IPS-18a (cell line): ENCODE measurements around the gene OR51E2.

ENCODE experiments used
- H3K27ac ChIP-seq: one replicate; pipeline ENCODE4 v1.5.1; 2013; ENCODE audit warnings: low read length
- H3K27me3 ChIP-seq: one replicate; pipeline ENCODE4 v1.6.1; 2013; ENCODE audit warnings: mild to moderate bottlenecking, low read length; ENCODE audit not compliant: control insufficient read depth, insufficient read depth
- H3K36me3 ChIP-seq: one replicate; pipeline ENCODE4 v1.6.1; 2013; ENCODE audit warnings: low read depth, low read length; ENCODE audit not compliant: control insufficient read depth
- H3K4me1 ChIP-seq: one replicate; pipeline ENCODE4 v1.6.1; 2013; ENCODE audit warnings: low read depth, low read length; ENCODE audit not compliant: control insufficient read depth
- H3K4me3 ChIP-seq: one replicate; pipeline ENCODE4 v1.5.1; 2013; ENCODE audit warnings: low read length
- H3K9ac ChIP-seq: one replicate; pipeline ENCODE4 v1.6.1; 2013; ENCODE audit warnings: mild to moderate bottlenecking, low read length, moderate library complexity
- H3K9me3 ChIP-seq: one replicate; pipeline ENCODE4 v1.6.1; 2013; ENCODE audit warnings: low read depth, low read length; ENCODE audit not compliant: control insufficient read depth

OR51E2 gene

DNA sequence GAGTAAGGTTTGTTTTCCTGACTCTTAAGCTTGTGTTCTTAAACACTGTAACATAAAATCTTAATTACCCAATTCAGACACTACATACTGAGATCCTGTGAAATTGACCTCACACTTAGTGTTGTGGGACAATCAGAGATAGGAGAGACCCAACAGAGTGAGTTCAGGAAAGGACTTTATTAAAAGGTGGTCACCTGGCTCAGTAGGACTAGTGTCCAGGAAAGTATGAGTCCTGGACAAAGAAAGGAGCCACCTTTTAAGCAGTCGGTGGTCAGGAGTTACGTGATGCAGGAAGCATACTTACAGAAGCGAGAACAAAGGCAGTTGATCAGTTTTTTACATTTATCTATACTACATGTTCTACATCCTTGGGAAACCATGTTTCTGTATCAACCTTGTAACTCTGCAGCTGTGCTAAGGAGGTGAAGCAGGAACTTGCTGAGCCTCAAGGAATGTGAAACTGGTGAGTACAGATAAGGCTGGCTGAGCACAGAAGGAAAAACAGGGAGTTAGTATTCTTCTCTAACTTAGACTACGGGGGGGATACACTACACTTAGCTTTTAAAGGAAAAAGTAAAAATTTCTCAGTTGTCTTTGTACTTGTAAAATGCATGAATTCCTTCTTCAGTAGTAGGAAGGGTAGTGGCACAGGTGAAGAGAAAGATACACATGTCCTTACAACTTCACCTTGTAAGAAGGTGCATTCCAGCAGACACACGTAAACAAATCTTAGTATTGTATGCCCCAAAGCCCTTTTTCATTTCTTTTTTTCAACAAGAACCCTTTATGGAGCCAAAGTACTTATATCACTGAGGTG lies 38.8 kb downstream of the OR51E2 start:
- H3K27ac ChIP-seq: no peak overlapping the region
- no peaks in the 10 kb centered on the region for H3K9me3 ChIP-seq
- no peaks in the 10 kb centered on the region for H3K4me1 ChIP-seq
- H3K27me3 ChIP-seq: no peaks in the 10 kb centered on the region
- H3K9ac ChIP-seq: no peak overlapping the region
- H3K4me3 ChIP-seq: no peak overlapping the region
- H3K36me3 ChIP-seq: no peaks in the 10 kb centered on the region

DNA sequence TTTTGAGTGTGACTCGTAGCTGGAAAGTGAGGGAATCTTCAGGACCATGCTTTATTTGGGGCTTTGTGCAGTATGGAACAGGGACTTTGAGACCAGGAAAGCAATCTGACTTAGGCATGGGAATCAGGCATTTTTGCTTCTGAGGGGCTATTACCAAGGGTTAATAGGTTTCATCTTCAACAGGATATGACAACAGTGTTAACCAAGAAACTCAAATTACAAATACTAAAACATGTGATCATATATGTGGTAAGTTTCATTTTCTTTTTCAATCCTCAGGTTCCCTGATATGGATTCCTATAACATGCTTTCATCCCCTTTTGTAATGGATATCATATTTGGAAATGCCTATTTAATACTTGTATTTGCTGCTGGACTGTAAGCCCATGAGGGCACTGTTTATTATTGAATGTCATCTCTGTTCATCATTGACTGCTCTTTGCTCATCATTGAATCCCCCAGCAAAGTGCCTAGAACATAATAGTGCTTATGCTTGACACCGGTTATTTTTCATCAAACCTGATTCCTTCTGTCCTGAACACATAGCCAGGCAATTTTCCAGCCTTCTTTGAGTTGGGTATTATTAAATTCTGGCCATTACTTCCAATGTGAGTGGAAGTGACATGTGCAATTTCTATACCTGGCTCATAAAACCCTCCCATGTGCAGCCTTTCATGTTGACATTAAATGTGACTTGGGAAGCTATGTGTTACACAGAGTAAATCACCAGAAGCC lies 42.9 kb downstream of the OR51E2 start:
- Histone ChIP-seq H3K4me3 (no peak overlapping the region), H3K9ac (no peak overlapping the region), H3K27ac (no peak overlapping the region), H3K4me1 (no peaks in the 10 kb centered on the region), H3K27me3 (no peaks in the 10 kb centered on the region), H3K9me3 (no peaks in the 10 kb centered on the region), H3K36me3 (no peaks in the 10 kb centered on the region)

DNA sequence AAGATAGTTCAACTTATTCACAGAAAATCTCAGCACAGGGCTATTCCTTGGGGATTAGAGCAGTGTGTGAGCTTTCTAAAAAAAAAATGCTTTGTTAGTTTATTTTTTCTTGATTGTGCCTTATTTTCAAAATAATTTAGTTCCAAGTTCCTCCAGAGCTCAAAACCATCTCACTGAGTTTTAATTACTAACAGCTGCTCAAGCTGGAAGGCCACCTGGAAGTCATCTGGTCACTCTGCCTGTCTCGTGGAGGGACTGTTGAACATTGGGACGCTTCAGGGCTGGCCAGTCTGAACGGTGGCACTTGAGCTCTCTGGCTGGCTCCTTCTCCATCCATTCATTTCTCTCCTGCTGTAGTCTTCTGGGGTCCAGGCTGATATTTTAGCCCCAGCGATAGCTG lies 49.9 kb downstream of the OR51E2 start:
- no peak overlapping the region for H3K4me3 ChIP-seq
- H3K36me3 ChIP-seq: no peaks in the 10 kb centered on the region
- H3K4me1 ChIP-seq: no peaks in the 10 kb centered on the region
- H3K27me3 ChIP-seq: no peaks in the 10 kb centered on the region
- no peak overlapping the region for H3K27ac ChIP-seq
- H3K9me3 ChIP-seq: no peaks in the 10 kb centered on the region
- no peak overlapping the region for H3K9ac ChIP-seq

DNA sequence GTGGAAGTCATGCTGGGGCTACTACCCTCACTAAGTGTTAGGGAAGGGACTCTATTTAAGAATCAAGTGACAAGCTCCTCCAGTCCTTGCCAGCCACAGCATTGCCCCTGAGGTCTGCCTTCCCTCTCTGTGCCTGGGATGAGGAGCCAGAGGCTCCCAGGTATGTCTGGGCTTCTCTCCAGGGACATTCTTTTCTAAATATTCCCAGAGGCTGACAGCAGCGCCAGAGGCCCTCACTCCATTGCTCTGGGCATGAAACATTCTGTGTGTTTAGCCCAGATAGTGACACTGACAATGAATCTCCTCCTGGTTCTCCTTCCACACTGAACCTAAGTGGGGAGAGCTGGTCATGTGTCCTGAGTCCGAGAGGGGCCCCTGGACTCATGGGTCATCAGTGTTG lies 51.7 kb downstream of the OR51E2 start:
- no peak overlapping the region for H3K9ac ChIP-seq
- H3K4me3 ChIP-seq: no peak overlapping the region
- no peak overlapping the region for H3K27ac ChIP-seq
- no peaks in the 10 kb centered on the region for H3K36me3 ChIP-seq
- no peaks in the 10 kb centered on the region for H3K9me3 ChIP-seq
- no peaks in the 10 kb centered on the region for H3K27me3 ChIP-seq
- no peaks in the 10 kb centered on the region for H3K4me1 ChIP-seq

DNA sequence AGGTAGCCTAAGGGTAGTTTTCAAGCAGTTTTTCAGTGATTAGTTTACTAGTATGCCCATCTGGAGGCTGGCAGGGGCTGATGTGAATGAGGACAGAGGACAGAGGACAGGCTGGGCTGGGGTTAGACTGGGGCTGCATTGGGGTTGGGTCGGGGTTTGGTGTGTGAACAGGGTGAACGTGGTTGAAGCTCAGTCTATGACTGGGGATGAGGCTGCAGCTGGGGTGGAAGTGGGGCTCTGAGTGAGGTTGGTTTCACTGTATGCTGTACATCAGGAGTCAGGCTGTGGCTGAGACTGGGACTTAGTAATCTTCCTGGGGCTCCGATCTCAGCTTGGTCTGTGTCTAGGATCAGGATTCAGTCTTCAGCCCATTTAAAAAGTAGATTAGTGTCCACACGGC lies 53.4 kb downstream of the OR51E2 start:
- Histone ChIP-seq H3K36me3 (no peaks in the 10 kb centered on the region), H3K4me3 (no peak overlapping the region), H3K27ac (no peak overlapping the region), H3K4me1 (no peaks in the 10 kb centered on the region), H3K27me3 (no peaks in the 10 kb centered on the region), H3K9me3 (no peaks in the 10 kb centered on the region), H3K9ac (no peak overlapping the region)

DNA sequence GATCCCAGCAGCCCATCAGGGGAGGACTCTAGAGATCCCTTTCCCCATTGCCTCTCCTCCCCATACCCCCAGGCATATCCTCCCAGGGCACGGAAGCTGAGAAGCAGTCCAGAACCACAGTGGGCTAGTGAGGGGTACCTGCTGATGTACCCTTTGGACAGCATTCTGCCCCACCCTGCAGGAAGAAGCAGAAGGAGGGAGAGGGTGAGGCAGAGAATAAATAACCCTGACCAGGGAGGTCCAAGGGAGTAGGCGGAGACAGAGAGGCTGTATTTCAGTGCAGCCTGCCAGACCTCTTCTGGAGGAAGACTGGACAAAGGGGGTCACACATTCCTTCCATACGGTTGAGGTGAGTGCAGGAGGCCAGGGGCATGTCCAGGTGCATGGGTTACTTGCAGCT lies 54.0 kb downstream of the OR51E2 start, which contains the start of gene OR51E1:
Gene OR51E1, plus strand, starts transcription at position 301 of the 400 bp plus-strand sequence. CDS start 8,545 bp downstream, outside the sequence.
- H3K36me3 ChIP-seq: no peaks in the 10 kb centered on the region

DNA sequence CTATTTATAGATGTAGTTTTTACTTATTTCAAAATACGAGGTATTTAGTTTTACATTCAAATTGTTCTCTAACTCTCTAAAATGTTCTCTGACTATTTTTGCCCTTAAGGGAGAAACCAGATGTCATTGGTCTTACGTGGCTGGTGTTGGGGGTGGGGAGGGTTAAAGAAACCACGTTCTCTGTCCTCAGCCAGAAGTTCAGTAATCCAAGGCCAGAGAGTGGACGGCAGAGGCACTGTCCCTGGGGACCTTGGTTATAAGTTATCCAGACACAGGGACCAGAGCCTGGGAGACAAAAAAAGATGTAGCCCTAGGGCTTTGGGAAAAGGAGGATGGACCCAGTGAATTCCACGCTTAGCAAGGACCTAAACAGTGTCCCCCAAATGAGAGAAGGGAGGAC lies 54.6 kb downstream of the OR51E2 start:
- no peaks in the 10 kb centered on the region for H3K27me3 ChIP-seq
- no peaks in the 10 kb centered on the region for H3K9me3 ChIP-seq
- H3K4me1 ChIP-seq: no peaks in the 10 kb centered on the region
- H3K4me3 ChIP-seq: no peak overlapping the region
- H3K36me3 ChIP-seq: no peaks in the 10 kb centered on the region
- no peak overlapping the region for H3K9ac ChIP-seq
- no peak overlapping the region for H3K27ac ChIP-seq

More for the DNA sequence above, 54.0 kb downstream of the OR51E2 start, which contains the start of gene OR51E1:
- Histone ChIP-seq H3K9me3 (no peaks in the 10 kb centered on the region), H3K9ac (no peak within 1 kb of the TSS), H3K4me1 (no peaks in the 10 kb centered on the region), H3K27me3 (no peaks in the 10 kb centered on the region), H3K4me3 (no peak within 1 kb of the TSS), H3K27ac (no peak within 1 kb of the TSS)

DNA sequence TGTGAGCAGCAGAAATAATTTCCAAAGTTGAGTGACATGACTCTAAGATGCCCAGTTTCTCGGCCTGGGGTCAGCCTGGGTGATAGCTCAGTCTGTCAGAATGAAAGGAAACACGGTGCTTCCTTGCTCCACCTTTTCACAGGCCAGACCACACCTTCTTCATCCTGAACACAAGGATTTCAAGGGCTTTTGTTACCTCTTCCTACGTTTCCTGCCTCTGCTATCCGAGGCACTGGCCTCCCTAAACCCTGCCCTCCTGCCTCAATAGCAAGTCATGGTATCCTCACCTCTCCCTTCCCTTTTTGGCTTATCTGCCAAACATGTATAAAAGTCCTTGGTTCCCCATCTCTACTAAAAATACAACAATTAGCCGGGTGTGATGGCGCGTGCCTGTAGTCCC lies 55.6 kb downstream of the OR51E2 start:
- H3K4me1 ChIP-seq: no peaks in the 10 kb centered on the region
- H3K27ac ChIP-seq: no peak overlapping the region
- H3K9ac ChIP-seq: no peak overlapping the region
- H3K9me3 ChIP-seq: no peaks in the 10 kb centered on the region
- peaks cover 10% of the 10 kb centered on the region for H3K27me3 ChIP-seq
- H3K36me3 ChIP-seq: no peaks in the 10 kb centered on the region
- H3K4me3 ChIP-seq: no peak overlapping the region

DNA sequence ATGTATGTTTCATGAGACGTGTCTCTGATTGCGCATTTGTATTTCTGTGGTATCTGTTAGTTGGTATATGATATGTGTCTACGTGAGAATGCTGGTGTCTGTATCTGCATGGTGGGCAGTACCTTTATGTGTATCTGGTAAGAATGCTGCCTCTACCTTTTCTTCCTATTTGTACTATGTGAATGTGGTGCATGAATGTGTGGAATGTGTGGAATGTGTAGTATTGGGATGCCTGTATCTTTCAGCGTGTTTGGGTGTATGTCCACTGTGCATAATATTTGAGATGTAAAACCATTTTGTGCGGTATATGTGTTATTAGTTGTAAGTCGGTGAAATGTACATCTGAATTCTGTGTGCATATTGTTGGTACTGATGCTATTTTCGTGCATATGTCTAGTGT lies 56.2 kb downstream of the OR51E2 start:
- H3K9ac ChIP-seq: no peak overlapping the region
- H3K27ac ChIP-seq: no peak overlapping the region
- no peak overlapping the region for H3K4me3 ChIP-seq
- no peaks in the 10 kb centered on the region for H3K4me1 ChIP-seq
- H3K36me3 ChIP-seq: no peaks in the 10 kb centered on the region
- H3K27me3 ChIP-seq: peaks cover 11% of the 10 kb centered on the region
- no peaks in the 10 kb centered on the region for H3K9me3 ChIP-seq

DNA sequence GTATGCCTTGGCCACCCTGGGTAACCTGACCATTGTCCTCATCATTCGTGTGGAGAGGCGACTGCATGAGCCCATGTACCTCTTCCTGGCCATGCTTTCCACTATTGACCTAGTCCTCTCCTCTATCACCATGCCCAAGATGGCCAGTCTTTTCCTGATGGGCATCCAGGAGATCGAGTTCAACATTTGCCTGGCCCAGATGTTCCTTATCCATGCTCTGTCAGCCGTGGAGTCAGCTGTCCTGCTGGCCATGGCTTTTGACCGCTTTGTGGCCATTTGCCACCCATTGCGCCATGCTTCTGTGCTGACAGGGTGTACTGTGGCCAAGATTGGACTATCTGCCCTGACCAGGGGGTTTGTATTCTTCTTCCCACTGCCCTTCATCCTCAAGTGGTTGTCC lies 57.7 kb downstream of the OR51E2 start:
- no peaks in the 10 kb centered on the region for H3K4me1 ChIP-seq
- H3K27me3 ChIP-seq: peaks cover 11% of the 10 kb centered on the region
- no peaks in the 10 kb centered on the region for H3K36me3 ChIP-seq
- H3K27ac ChIP-seq: no peak overlapping the region
- H3K9me3 ChIP-seq: no peaks in the 10 kb centered on the region
- H3K9ac ChIP-seq: no peak overlapping the region
- H3K4me3 ChIP-seq: no peak overlapping the region

DNA sequence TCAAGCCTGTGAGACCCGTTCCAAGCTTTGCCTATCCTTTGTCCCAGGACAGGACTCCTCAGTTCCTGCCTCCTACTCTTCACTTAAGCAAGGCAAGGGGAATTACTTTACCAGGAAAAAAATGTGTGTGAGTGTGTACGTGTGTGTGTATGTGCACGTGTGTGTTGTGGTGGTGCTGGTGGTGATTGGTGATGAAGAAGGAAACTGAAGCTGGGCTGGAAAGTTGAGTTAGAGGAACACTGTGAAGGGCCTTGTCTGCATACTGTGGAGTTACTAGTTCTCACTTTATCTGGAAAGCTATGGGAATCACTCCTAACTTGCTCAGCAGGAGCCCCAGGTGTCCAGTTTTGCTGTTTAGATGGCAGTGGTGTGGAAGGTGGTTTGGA lies 60.0 kb downstream of the OR51E2 start:
- Histone ChIP-seq H3K4me1 (no peaks in the 10 kb centered on the region), H3K4me3 (no peak overlapping the region), H3K36me3 (no peaks in the 10 kb centered on the region), H3K9me3 (no peaks in the 10 kb centered on the region), H3K27ac (no peak overlapping the region), H3K27me3 (peaks cover 11% of the 10 kb centered on the region), H3K9ac (no peak overlapping the region)
